ENCODE results near the gene SCTR. TPM values are rescaled to one million over a fixed set of nuclear protein-coding genes. Genes with fewer than 3 reads are reported as not detected.

The SCTR gene
- total RNA-seq, 1 donor from 2014 or later: not detected

DNA sequence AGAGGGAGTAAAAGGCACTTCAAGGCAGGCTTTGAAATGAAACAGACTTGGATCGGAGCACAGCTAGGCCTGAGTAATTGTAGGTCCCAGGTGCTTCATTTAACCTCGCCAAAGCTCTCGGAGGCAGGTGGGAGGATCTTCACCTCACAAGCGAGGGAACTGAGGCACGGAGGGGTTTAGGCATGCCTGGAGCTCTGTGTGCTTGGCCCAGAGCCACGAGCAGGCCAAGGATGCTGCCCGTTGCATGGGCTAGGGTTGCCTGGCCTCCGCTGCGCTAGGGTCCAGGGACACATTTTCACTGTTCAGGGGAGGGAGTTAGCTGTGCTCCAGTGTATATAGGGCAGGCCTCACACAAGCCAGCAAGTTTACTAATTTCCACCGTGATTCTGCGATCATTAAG lies 81.4 kb downstream of the SCTR start:
- Mint-ChIP-seq H3K4me3 (ENCODE audit: unreplicated experiment) (no peak overlapping the region), H3K36me3 (ENCODE audit: low read depth) (no peaks in the 10 kb centered on the region), H3K9me3 (ENCODE audit: low read depth) (no peaks in the 10 kb centered on the region), H3K4me1 (ENCODE audit: low read depth) (no peaks in the 10 kb centered on the region), H3K27ac (ENCODE audit: unreplicated experiment) (no peak overlapping the region), H3K27me3 (ENCODE audit: low read depth) (peaks cover 42% of the 10 kb centered on the region)
- no peak for DNase-seq (ENCODE audit: low spot score)
- TF ChIP-seq, protein P1, sequence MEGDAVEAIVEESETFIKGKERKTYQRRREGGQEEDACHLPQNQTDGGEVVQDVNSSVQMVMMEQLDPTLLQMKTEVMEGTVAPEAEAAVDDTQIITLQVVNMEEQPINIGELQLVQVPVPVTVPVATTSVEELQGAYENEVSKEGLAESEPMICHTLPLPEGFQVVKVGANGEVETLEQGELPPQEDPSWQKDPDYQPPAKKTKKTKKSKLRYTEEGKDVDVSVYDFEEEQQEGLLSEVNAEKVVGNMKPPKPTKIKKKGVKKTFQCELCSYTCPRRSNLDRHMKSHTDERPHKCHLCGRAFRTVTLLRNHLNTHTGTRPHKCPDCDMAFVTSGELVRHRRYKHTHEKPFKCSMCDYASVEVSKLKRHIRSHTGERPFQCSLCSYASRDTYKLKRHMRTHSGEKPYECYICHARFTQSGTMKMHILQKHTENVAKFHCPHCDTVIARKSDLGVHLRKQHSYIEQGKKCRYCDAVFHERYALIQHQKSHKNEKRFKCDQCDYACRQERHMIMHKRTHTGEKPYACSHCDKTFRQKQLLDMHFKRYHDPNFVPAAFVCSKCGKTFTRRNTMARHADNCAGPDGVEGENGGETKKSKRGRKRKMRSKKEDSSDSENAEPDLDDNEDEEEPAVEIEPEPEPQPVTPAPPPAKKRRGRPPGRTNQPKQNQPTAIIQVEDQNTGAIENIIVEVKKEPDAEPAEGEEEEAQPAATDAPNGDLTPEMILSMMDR (IDR thresholded peaks at IDR 0.05): no peak

DNA sequence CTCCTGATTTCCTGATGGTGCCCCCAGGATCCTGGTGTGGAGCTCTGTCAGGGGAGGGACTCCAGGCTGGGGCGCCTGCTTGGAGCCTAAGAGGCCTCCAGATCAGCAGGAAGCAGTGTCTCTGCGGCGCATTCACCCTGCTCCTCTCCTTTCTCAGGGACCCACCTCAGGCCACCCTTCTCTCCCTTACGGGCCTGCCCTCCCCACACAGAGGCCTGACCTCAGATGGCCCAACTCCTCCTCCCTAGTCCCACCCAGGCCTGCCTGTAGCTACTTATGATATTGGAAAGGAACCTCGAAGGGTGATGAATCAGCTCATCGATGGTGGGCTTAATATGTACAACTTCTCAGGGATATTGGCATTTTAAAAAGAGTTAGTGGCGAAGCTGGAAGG lies 82.1 kb downstream of the SCTR start:
- Mint-ChIP-seq H3K27ac (ENCODE audit: unreplicated experiment) (no peak overlapping the region), H3K4me3 (ENCODE audit: unreplicated experiment) (no peak overlapping the region), H3K9me3 (ENCODE audit: low read depth) (no peaks in the 10 kb centered on the region), H3K27me3 (ENCODE audit: low read depth) (peaks cover 44% of the 10 kb centered on the region), H3K4me1 (ENCODE audit: low read depth) (no peaks in the 10 kb centered on the region), H3K36me3 (ENCODE audit: low read depth) (no peaks in the 10 kb centered on the region)
- TF ChIP-seq, protein P1 (IDR thresholded peaks at IDR 0.05): no peak
- DNase-seq (ENCODE audit: low spot score): no peak

DNA sequence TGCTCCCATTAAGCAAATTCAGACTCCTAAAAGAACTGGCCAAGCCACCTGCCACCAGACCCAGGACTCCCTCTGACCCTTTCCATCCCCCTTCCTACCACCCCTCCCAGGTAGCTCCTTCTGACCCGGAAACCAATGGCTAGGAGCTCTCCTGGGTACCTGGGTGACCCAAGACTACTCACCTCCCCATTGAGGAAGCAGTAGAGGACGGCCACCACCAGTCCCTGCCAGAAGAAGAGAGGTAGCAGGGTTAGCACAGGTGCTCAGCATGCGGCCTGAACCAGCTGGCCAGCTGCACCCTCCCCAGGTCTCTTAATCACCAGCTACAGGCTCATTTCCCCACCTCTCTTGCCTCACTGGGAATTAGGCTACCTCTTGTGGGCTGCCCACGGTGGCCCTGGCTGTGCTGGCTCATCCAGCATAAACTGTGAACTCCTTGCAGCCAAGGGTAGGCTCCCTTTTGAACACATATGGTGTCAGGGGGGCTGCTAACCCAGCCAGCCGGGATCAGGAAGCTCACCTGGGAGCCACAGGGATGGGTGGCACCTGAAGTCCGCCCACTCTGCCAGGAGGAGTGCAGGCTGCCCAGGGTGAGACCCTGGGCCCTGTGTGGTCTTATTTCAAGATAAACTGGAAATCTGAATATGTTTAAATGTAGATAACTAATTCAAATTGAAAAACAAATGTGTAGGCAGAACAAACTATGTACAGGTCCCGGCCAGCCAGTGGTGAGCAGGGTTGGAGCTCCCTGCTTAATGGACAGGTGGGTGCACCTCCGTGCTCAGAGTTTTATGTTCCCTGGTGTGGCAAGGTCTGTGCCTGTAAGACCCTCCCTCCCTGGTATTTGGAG lies 82.7 kb downstream of the SCTR start:
- H3K27ac Mint-ChIP-seq (ENCODE audit: unreplicated experiment): no peak overlapping the region

DNA sequence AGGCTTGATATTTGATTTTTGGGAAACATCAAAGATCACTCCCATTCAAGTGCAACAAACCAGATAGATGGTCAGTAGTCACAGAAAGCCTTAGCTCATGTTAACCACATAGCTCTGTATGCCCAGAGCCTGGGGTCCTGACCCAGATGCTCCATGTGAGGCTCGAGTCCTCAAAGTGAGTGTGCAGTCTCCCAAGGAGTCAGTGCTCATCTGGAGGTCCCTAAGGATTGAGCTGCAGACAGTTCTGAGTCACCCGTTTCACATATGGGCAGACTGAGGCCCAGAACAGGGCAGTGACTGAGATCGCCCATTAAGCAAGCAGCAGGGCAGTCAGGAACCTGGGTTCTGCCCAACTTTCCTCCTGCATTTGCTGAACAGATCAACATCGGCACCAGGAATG lies 83.4 kb downstream of the SCTR start:
- no peaks in the 10 kb centered on the region for H3K9me3 Mint-ChIP-seq (ENCODE audit: low read depth)
- peaks cover 40% of the 10 kb centered on the region for H3K27me3 Mint-ChIP-seq (ENCODE audit: low read depth)
- no peaks in the 10 kb centered on the region for H3K36me3 Mint-ChIP-seq (ENCODE audit: low read depth)
- no peak overlapping the region for H3K27ac Mint-ChIP-seq (ENCODE audit: unreplicated experiment)
- no peak overlapping the region for H3K4me3 Mint-ChIP-seq (ENCODE audit: unreplicated experiment)
- TF ChIP-seq, protein P1 (IDR thresholded peaks at IDR 0.05): no peak
- DNase-seq (ENCODE audit: low spot score): no peak
- no peaks in the 10 kb centered on the region for H3K4me1 Mint-ChIP-seq (ENCODE audit: low read depth)

More for the DNA sequence above, 82.7 kb downstream of the SCTR start:
- Mint-ChIP-seq H3K4me3 (ENCODE audit: unreplicated experiment) (no peak overlapping the region), H3K4me1 (ENCODE audit: low read depth) (no peaks in the 10 kb centered on the region), H3K27me3 (ENCODE audit: low read depth) (peaks cover 41% of the 10 kb centered on the region), H3K9me3 (ENCODE audit: low read depth) (no peaks in the 10 kb centered on the region), H3K36me3 (ENCODE audit: low read depth) (no peaks in the 10 kb centered on the region)
- TF ChIP-seq, protein P1 (IDR thresholded peaks at IDR 0.05): no peak
- no peak for DNase-seq (ENCODE audit: low spot score)

DNA sequence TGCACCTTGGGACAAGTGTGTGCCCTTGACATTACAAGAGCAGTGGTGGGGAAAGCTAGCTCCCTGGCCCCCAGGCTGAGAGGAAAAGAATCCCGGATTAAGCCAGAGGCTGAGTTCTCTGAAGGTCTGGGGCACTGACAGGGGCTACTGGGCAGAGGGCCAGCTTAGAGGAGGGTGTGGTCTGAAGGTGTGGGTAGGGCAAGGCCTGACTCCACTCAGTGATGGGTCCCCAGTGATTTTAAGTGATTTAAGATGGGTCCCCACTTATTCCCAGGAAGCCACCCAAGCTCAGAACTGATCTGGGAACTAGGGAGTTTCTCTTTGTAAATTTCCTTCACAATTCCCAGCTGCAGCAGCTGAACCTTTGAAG lies 83.8 kb downstream of the SCTR start:
- no peak for DNase-seq (ENCODE audit: low spot score)
- Mint-ChIP-seq H3K9me3 (ENCODE audit: low read depth) (no peaks in the 10 kb centered on the region), H3K4me1 (ENCODE audit: low read depth) (no peaks in the 10 kb centered on the region), H3K4me3 (ENCODE audit: unreplicated experiment) (no peak overlapping the region), H3K27ac (ENCODE audit: unreplicated experiment) (no peak overlapping the region), H3K27me3 (ENCODE audit: low read depth) (peaks cover 42% of the 10 kb centered on the region), H3K36me3 (ENCODE audit: low read depth) (no peaks in the 10 kb centered on the region)
- TF ChIP-seq, protein P1 (IDR thresholded peaks at IDR 0.05): no peak

All from chondrocyte (in vitro differentiated cells).